ENCODE results near the gene ODAD2.

- TF ChIP-seq, protein P1, sequence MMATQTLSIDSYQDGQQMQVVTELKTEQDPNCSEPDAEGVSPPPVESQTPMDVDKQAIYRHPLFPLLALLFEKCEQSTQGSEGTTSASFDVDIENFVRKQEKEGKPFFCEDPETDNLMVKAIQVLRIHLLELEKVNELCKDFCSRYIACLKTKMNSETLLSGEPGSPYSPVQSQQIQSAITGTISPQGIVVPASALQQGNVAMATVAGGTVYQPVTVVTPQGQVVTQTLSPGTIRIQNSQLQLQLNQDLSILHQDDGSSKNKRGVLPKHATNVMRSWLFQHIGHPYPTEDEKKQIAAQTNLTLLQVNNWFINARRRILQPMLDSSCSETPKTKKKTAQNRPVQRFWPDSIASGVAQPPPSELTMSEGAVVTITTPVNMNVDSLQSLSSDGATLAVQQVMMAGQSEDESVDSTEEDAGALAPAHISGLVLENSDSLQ (IDR thresholded peaks at IDR 0.05): no peak
- TF ChIP-seq FOXK2 (IDR thresholded peaks at IDR 0.05): no peak
- TF ChIP-seq ARNT (IDR thresholded peaks at IDR 0.05): no peak
- TF ChIP-seq SP1 (IDR thresholded peaks at IDR 0.05): no peak
- no peak for TF ChIP-seq FOXA1 (IDR thresholded peaks at IDR 0.05)
- no peak for TF ChIP-seq FOXM1 (IDR thresholded peaks at IDR 0.05; ENCODE audit: borderline replicate concordance)
- TF ChIP-seq TARDBP (IDR thresholded peaks at IDR 0.05): no peak
- no peak for TF ChIP-seq HDGF (IDR thresholded peaks at IDR 0.05; ENCODE audit: borderline replicate concordance)
- TF ChIP-seq CTBP1 (IDR thresholded peaks at IDR 0.05; ENCODE audit: borderline replicate concordance): no peak
- TF ChIP-seq LEF1 (IDR thresholded peaks at IDR 0.05; ENCODE audit: borderline replicate concordance): no peak
- no peak for TF ChIP-seq BHLHE40 (IDR thresholded peaks at IDR 0.05; ENCODE audit: borderline replicate concordance)
- TF ChIP-seq SUZ12 (IDR thresholded peaks at IDR 0.05): no peak
These were observed 48.2 kb upstream of the ODAD2 start for GRCh38 chr10:28047061-28047460.
